ENCODE data around the gene TPCN2.

- TF ChIP-seq, protein P1, sequence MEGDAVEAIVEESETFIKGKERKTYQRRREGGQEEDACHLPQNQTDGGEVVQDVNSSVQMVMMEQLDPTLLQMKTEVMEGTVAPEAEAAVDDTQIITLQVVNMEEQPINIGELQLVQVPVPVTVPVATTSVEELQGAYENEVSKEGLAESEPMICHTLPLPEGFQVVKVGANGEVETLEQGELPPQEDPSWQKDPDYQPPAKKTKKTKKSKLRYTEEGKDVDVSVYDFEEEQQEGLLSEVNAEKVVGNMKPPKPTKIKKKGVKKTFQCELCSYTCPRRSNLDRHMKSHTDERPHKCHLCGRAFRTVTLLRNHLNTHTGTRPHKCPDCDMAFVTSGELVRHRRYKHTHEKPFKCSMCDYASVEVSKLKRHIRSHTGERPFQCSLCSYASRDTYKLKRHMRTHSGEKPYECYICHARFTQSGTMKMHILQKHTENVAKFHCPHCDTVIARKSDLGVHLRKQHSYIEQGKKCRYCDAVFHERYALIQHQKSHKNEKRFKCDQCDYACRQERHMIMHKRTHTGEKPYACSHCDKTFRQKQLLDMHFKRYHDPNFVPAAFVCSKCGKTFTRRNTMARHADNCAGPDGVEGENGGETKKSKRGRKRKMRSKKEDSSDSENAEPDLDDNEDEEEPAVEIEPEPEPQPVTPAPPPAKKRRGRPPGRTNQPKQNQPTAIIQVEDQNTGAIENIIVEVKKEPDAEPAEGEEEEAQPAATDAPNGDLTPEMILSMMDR (IDR thresholded peaks at IDR 0.05): no peak
- no peak for TF ChIP-seq POLR2A (IDR thresholded peaks at IDR 0.05)
Measured at GRCh38 chr11:69048031-69048693, 570 bp upstream of the TPCN2 start.
